D341Med (cell line): Measurements from ENCODE around the gene OPN1SW.

ENCODE experiments used
- DNase-seq: peaks from one replicate; pipeline ENCODE4 v3.0.0; 2012; ENCODE audit warnings: low spot score

The OPN1SW gene

GRCh38 chr7:128758553-128758952, 17.0 kb downstream of the OPN1SW start:
- DNase-seq, result no peak

GRCh38 chr7:128757203-128757602, 18.4 kb downstream of the OPN1SW start:
- DNase-seq, result no peak

GRCh38 chr7:128755819-128756476, 19.6 kb downstream of the OPN1SW start:
- no peak for DNase-seq

GRCh38 chr7:128755075-128755818, 20.3 kb downstream of the OPN1SW start:
- no peak for DNase-seq

- no peak for DNase-seq
Measured at GRCh38 chr7:128752251-128752650, 23.3 kb downstream of the OPN1SW start.

GRCh38 chr7:128747327-128748079, 28.1 kb downstream of the OPN1SW start:
- DNase-seq, result no peak

- DNase-seq, result no peak
Measured at GRCh38 chr7:128745706-128746105, 29.9 kb downstream of the OPN1SW start.

- DNase-seq, result no peak
Measured at GRCh38 chr7:128744366-128744905, 31.2 kb downstream of the OPN1SW start.

GRCh38 chr7:128743112-128743772, 32.4 kb downstream of the OPN1SW start:
- no peak for DNase-seq

GRCh38 chr7:128742206-128742605, 33.4 kb downstream of the OPN1SW start:
- no peak for DNase-seq

- no peak for DNase-seq
Measured at GRCh38 chr7:128741491-128741890, 34.1 kb downstream of the OPN1SW start.

- no peak for DNase-seq
Measured at GRCh38 chr7:128740996-128741395, 34.6 kb downstream of the OPN1SW start.

- no peak for DNase-seq
Measured at GRCh38 chr7:128739990-128740682, 35.5 kb downstream of the OPN1SW start.

GRCh38 chr7:128739048-128739962, 36.3 kb downstream of the OPN1SW start, which contains the start of gene CALU:
TSS of gene CALU (plus strand) at chr7:128739359. CDS start at chr7:128748584, 9,225 bp downstream.
- peak; percentile 99 for DNase-seq

- peak; percentile 40 for DNase-seq
Measured at GRCh38 chr7:128738570-128739047, 37.0 kb downstream of the OPN1SW start.

GRCh38 chr7:128737867-128738385, 37.7 kb downstream of the OPN1SW start:
- no peak for DNase-seq

- no peak for DNase-seq
Measured at GRCh38 chr7:128737441-128737840, 38.2 kb downstream of the OPN1SW start.

- DNase-seq, result no peak
Measured at GRCh38 chr7:128735436-128735835, 40.2 kb downstream of the OPN1SW start.

GRCh38 chr7:128734890-128735289, 40.7 kb downstream of the OPN1SW start:
- no peak for DNase-seq

- DNase-seq, result no peak
Measured at GRCh38 chr7:128733278-128733645, 42.3 kb downstream of the OPN1SW start.
